IMR-90 (cell line): ENCODE measurements around the gene PIGN. TPM values are rescaled to one million over a fixed set of nuclear protein-coding genes. Genes with fewer than 3 reads are reported as not detected.

ENCODE experiments used
- ATAC-seq: fragments of 200-7000 bp; cut with Tn5 transposase; 2 replicates; pipeline ENCODE4 v1.9.1; 2020; ENCODE audit warnings: low read depth, mild to moderate bottlenecking, moderate library complexity
- BruUV-seq: library from RNA; stranded (reverse); fragments of 400-500 nt; replicated peaks from 2 replicates; lab custom pipeline; 2021; lab: Mats Ljungman, UMichigan
- CTCF ChIA-PET: fragments of 300-600 bp; formaldehyde crosslinking; extraction: SDS; loops from one replicate; lab custom pipeline; 2021; ENCODE audit warnings: antibody characterized with exemption; lab: Yijun Ruan, JAX
- POLR2A ChIA-PET: fragments of 300-600 bp; sonication (Branson Sonifier 250); formaldehyde crosslinking; loops from one replicate; lab custom pipeline; 2022; ENCODE audit warnings: antibody characterized with exemption; ENCODE audit not compliant: unreplicated experiment; lab: Charles Lee
- DNase-seq: peaks from one replicate; pipeline ENCODE4 v3.0.0; 2013
- H2AFZ ChIP-seq: replicated peaks from 2 replicates; pipeline ENCODE3; 2013; ENCODE audit warnings: low read length, mild to moderate bottlenecking; ENCODE audit not compliant: poor library complexity
- H2AK5ac ChIP-seq: 2 replicates; pipeline ENCODE4 v1.6.1; 2013; ENCODE audit warnings: low read depth, low read length, inconsistent platforms
- H2AK9ac ChIP-seq: replicated peaks from 2 replicates; pipeline ENCODE3; 2013; ENCODE audit warnings: mild to moderate bottlenecking, low read depth, low read length, moderate library complexity; ENCODE audit not compliant: poor library complexity
- H2BK120ac ChIP-seq: 2 replicates; pipeline ENCODE4 v1.6.1; 2013; ENCODE audit warnings: low read depth, low read length, inconsistent platforms
- H2BK15ac ChIP-seq: 3 replicates; pipeline ENCODE4 v1.6.1; 2013; ENCODE audit warnings: low read depth, low read length, inconsistent platforms
- H2BK20ac ChIP-seq: 2 replicates; pipeline ENCODE4 v1.6.1; 2013; ENCODE audit warnings: low read depth, mild to moderate bottlenecking, inconsistent platforms, low read length, moderate library complexity
- H2BK5ac ChIP-seq: 2 replicates; pipeline ENCODE4 v1.6.1; 2013; ENCODE audit warnings: mild to moderate bottlenecking, low read depth, low read length, inconsistent platforms; ENCODE audit not compliant: poor library complexity, severe bottlenecking
- H3K14ac ChIP-seq: replicated peaks from 2 replicates; pipeline ENCODE4 v1.6.1; 2013; ENCODE audit warnings: low read depth, low read length, inconsistent platforms
- H3K18ac ChIP-seq: 2 replicates; pipeline ENCODE4 v1.6.1; 2013; ENCODE audit warnings: low read depth, low read length, control low read depth
- H3K23ac ChIP-seq: 2 replicates; pipeline ENCODE4 v1.6.1; 2013; ENCODE audit warnings: low read depth, low read length, inconsistent platforms
- H3K27ac ChIP-seq: 2 replicates; pipeline ENCODE4 v1.5.1; 2013; ENCODE audit warnings: mild to moderate bottlenecking, control low read depth, low read length; ENCODE audit not compliant: insufficient read depth
- H3K27me3 ChIP-seq: 2 replicates; pipeline ENCODE4 v1.6.1; 2013; ENCODE audit warnings: low read length; ENCODE audit not compliant: control insufficient read depth, insufficient read depth
- H3K36me3 ChIP-seq: 2 replicates; pipeline ENCODE4 v1.6.1; 2013; ENCODE audit warnings: low read length, mixed read lengths; ENCODE audit not compliant: control insufficient read depth, insufficient read depth
- H3K4ac ChIP-seq: 2 replicates; pipeline ENCODE4 v1.6.1; 2013; ENCODE audit warnings: low read depth, low read length, inconsistent platforms
- H3K4me1 ChIP-seq: 2 replicates; pipeline ENCODE4 v1.6.1; 2013; ENCODE audit warnings: low read length, mixed read lengths; ENCODE audit not compliant: control insufficient read depth, insufficient read depth
- H3K4me2 ChIP-seq: 2 replicates; pipeline ENCODE4 v1.6.1; 2013; ENCODE audit warnings: low read depth, mild to moderate bottlenecking, control low read depth, low read length, moderate library complexity
- H3K4me3 ChIP-seq: 2 replicates; pipeline ENCODE4 v1.5.1; 2013; ENCODE audit warnings: low read depth, mild to moderate bottlenecking, control low read depth, low read length, moderate library complexity; ENCODE audit not compliant: insufficient read depth
- H3K56ac ChIP-seq: 2 replicates; pipeline ENCODE4 v1.6.1; 2013; ENCODE audit warnings: low read length, inconsistent platforms; ENCODE audit not compliant: insufficient read depth; ENCODE audit errors: extremely low read depth
- H3K79me1 ChIP-seq, 2 experiments: 2 replicates each; pipeline ENCODE4 v1.6.1; 2013; ENCODE audit warnings: low read length in 2 of 2, inconsistent platforms in 1 of 2, low read depth in 1 of 2
- H3K9ac ChIP-seq: 2 replicates; pipeline ENCODE4 v1.6.1; 2013; ENCODE audit warnings: low read depth, low read length, control low read depth
- H3K9me1 ChIP-seq: 2 replicates; pipeline ENCODE4 v1.6.1; 2013; ENCODE audit warnings: low read length, inconsistent platforms; ENCODE audit not compliant: insufficient read depth
- H3K9me3 ChIP-seq: 2 replicates; pipeline ENCODE4 v1.6.1; 2013; ENCODE audit warnings: low read length; ENCODE audit not compliant: control insufficient read depth, insufficient read depth
- H4K20me1 ChIP-seq: 2 replicates; pipeline ENCODE4 v1.6.1; 2013; ENCODE audit warnings: low read length, inconsistent platforms; ENCODE audit not compliant: insufficient read depth
- H4K5ac ChIP-seq: 2 replicates; pipeline ENCODE4 v1.6.1; 2013; ENCODE audit warnings: mild to moderate bottlenecking, low read depth, low read length, control low read depth
- H4K8ac ChIP-seq, 2 experiments: 2 replicates each; pipeline ENCODE4 v1.6.1; 2013; ENCODE audit warnings: low read depth in 2 of 2, low read length in 2 of 2, control low read depth in 1 of 2, inconsistent platforms in 1 of 2
- H4K91ac ChIP-seq: 2 replicates; pipeline ENCODE4 v1.6.1; 2013; ENCODE audit warnings: low read depth, low read length, inconsistent platforms; ENCODE audit not compliant: insufficient read depth
- BHLHE40 ChIP-seq: fragments of 150-350 bp; IDR thresholded peaks from 2 replicates; pipeline ENCODE4 v1.6.1; 2016; ENCODE audit warnings: mild to moderate bottlenecking, low read depth, low read length
- CEBPB ChIP-seq: IDR thresholded peaks from 2 replicates; pipeline ENCODE4 v1.6.1; 2012; ENCODE audit warnings: low read depth, low read length, improper control_type of control experiment
- MAZ ChIP-seq: IDR thresholded peaks from 2 replicates; pipeline ENCODE4 v1.6.1; 2012; ENCODE audit warnings: low read depth, mild to moderate bottlenecking, low read length, improper control_type of control experiment, moderate library complexity, borderline replicate concordance
- POLR2A ChIP-seq: IDR thresholded peaks from 2 replicates; pipeline ENCODE4 v1.6.1; 2012; ENCODE audit warnings: mild to moderate bottlenecking, low read depth, low read length
- RCOR1 ChIP-seq: IDR thresholded peaks from 2 replicates; pipeline ENCODE4 v1.6.1; 2012; ENCODE audit warnings: mild to moderate bottlenecking, low read length, improper control_type of control experiment; ENCODE audit not compliant: insufficient replicate concordance
- SMC3 ChIP-seq: fragments of 150-350 bp; IDR thresholded peaks from 2 replicates; pipeline ENCODE4 v1.6.1; 2016; ENCODE audit warnings: low read depth, mild to moderate bottlenecking, antibody characterized with exemption, low read length, moderate library complexity
- WGBS, 2 experiments: methylation state at CpG; one replicate each; pipeline versions ENCODE4 v1.1.5 to v1.1.7; 2013; ENCODE audit warnings: missing lambda C conversion rate in 2 of 2; ENCODE audit not compliant: insufficient read length in 1 of 2; ENCODE audit errors: extremely low coverage in 2 of 2; 5-methylcytosine and 5-hydroxymethylcytosine counted together
- dilution Hi-C: fragments of 300-500 bp; cut with HindIII; formaldehyde crosslinking; loops from one replicate; pipeline ENCODE4 v1.14.3; 2018; ENCODE audit warnings: low sequenced_read_pairs; ENCODE audit not compliant: unreplicated experiment
- in situ Hi-C: fragments of 300-500 bp; cut with MboI; formaldehyde crosslinking; loops from 3 replicates; pipeline ENCODE4 v1.14.3; 2019; ENCODE audit warnings: low sequenced_read_pairs, inconsistent platforms, mixed read lengths
- intact Hi-C: fragments of 100-400 bp; cut with micrococcal nuclease; formaldehyde crosslinking; loops from 2 replicates; pipeline ENCODE4 v1.10.0; 2022
- polyA plus RNA-seq, 3 experiments: library from polyadenylated mRNA; depleted of rRNA; stranded (reverse); fragments of >200 nt; gene quantifications; 2 replicates each; pipeline ENCODE4 v1.2.3, GENCODE V29; 2012; ENCODE audit warnings: low replicate concordance in 1 of 3
- total RNA-seq: library from RNA; depleted of rRNA; stranded (reverse); fragments of >200 nt; gene quantifications from 2 replicates; pipeline ENCODE4 v1.2.3, GENCODE V29; 2012
- TF ChIP-seq, protein P1 (sequence below): fragments of 150-350 bp; IDR thresholded peaks from 2 replicates; pipeline ENCODE4 v1.6.1; 2016; ENCODE audit warnings: low read depth, mild to moderate bottlenecking, low read length, moderate library complexity, borderline replicate concordance

Gene PIGN
- total and polyA plus RNA-seq, 2 of the 4 experiments (the other 2 are of a cell fraction), result 9.0 to 17.9 TPM

DNA sequence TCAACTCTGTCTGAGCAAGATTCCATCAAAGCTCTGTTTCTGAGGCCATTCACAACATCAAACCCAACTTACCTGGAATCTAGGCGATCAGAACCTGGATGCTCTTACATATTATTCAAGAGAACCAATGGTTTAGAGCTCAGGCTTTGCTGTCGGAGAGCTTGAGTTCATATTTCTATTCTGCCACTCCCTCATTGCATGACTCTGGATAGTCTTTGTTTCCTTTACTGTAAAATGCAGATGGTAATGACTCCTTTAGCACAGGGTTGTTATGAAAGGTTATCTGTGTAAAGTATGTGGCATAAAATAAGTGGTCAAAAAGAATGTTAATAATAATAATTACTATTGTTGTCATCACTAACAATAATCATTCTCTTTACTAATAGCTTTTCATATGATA, 12.8 kb upstream of the PIGN start:
- in situ Hi-C loops (loop anchor here (25.0 kb wide), 2 partner anchors 513 to 788 kb away; partner anchors contain the start of gene PHLPP1), dilution Hi-C loops (no loop called here), intact Hi-C loops (no loop called here)
- Histone ChIP-seq H2AFZ (no peak overlapping the region), H2BK15ac (no peak overlapping the region), H3K14ac (no peak overlapping the region), H4K5ac (no peak overlapping the region), H3K9ac (no peak overlapping the region), H3K4ac (no peak overlapping the region), H3K4me1 (peaks cover 2% of the 10 kb centered on the region; the same call in 1 of the 2 replicates), H3K27ac (no peak overlapping the region), H2AK9ac (no peak overlapping the region), H3K4me2 (no peak overlapping the region), H3K4me3 (no peak overlapping the region), H2BK20ac (no peak overlapping the region), H3K79me1 (peaks cover 38 to 40% of the 10 kb centered on the region in 2 experiments), H3K9me1 (peaks cover 5% of the 10 kb centered on the region), H2BK5ac (no peak overlapping the region), H3K18ac (no peak overlapping the region), H3K36me3 (no peaks in the 10 kb centered on the region), H2AK5ac (no peak overlapping the region), H2BK120ac (no peak overlapping the region), H4K91ac (no peak overlapping the region), H4K8ac (no peak overlapping the region), H3K23ac (no peak overlapping the region), H3K9me3 (no peaks in the 10 kb centered on the region), H3K27me3 (no peaks in the 10 kb centered on the region), H4K20me1 (peaks cover 28% of the 10 kb centered on the region), H3K56ac (no peak overlapping the region)
- peak; percentile 54 for ATAC-seq
- WGBS, 2 experiments, result no CpG with 5 or more reads among the region's 2 CpGs
- TF ChIP-seq BHLHE40, result no peak
- TF ChIP-seq SMC3, result no peak
- TF ChIP-seq, protein P1, sequence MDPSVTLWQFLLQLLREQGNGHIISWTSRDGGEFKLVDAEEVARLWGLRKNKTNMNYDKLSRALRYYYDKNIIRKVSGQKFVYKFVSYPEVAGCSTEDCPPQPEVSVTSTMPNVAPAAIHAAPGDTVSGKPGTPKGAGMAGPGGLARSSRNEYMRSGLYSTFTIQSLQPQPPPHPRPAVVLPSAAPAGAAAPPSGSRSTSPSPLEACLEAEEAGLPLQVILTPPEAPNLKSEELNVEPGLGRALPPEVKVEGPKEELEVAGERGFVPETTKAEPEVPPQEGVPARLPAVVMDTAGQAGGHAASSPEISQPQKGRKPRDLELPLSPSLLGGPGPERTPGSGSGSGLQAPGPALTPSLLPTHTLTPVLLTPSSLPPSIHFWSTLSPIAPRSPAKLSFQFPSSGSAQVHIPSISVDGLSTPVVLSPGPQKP, result no peak
- no peak for TF ChIP-seq CEBPB
- TF ChIP-seq POLR2A, result no peak
- no peak for TF ChIP-seq MAZ
- TF ChIP-seq RCOR1, result no peak
- ChIA-PET POLR2A (no interaction called here), CTCF (interaction anchor here (0.5 to 1.1 kb wide), 3 partner anchors 11 to 625 kb away, joined by 5 to 9 read pairs (median 5); no protein-coding TSS in a partner anchor)
- no TSS peak for BruUV-seq
- DNase-seq, result no peak
